ENCODE data around the gene CDC42BPA.
"Not testable (repeated sequence)": the region's sequence is repeated elsewhere in the genome, so short reads cannot be mapped to it uniquely, and the experiment has no call there.

Gene CDC42BPA

GRCh38 chr1:227352164-227352563 is 33.9 kb upstream of the CDC42BPA start:
- DNase-seq (ENCODE audit: low spot score in 2 of 2); H3K4me1 ChIP-seq; H3K4me3 ChIP-seq; H3K36me3 ChIP-seq (replicated peaks); H3K9me3 ChIP-seq; H3K27me3 ChIP-seq (ENCODE audit: low read depth); in situ Hi-C loops (cut with MboI; ENCODE audit: low sequenced_read_pairs): not testable (repeated sequence)

- no peaks in the 10 kb centered on the region; the same call in 1 of the 2 replicates for H3K4me1 ChIP-seq
- DNase-seq (ENCODE audit: low spot score in 2 of 2), result no peak
- H3K27me3 ChIP-seq (ENCODE audit: low read depth), result no peaks in the 10 kb centered on the region
- no peaks in the 10 kb centered on the region for H3K36me3 ChIP-seq (replicated peaks)
- H3K4me3 ChIP-seq, result no peak overlapping the region
- in situ Hi-C loops (cut with MboI; ENCODE audit: low sequenced_read_pairs), result no loop called here
- no peaks in the 10 kb centered on the region for H3K9me3 ChIP-seq
These were observed 33.2 kb upstream of the CDC42BPA start for GRCh38 chr1:227351443-227351842.

- no peak overlapping the region for H3K4me3 ChIP-seq
- H3K9me3 ChIP-seq, result no peaks in the 10 kb centered on the region
- H3K27me3 ChIP-seq (ENCODE audit: low read depth), result no peaks in the 10 kb centered on the region
- in situ Hi-C loops (cut with MboI; ENCODE audit: low sequenced_read_pairs), result no loop called here
- no peaks in the 10 kb centered on the region for H3K36me3 ChIP-seq (replicated peaks)
- H3K4me1 ChIP-seq, result no peaks in the 10 kb centered on the region
- DNase-seq (ENCODE audit: low spot score in 2 of 2), result no peak
These were observed 31.7 kb upstream of the CDC42BPA start for GRCh38 chr1:227349967-227350366.

GRCh38 chr1:227343727-227344551 is 25.6 kb upstream of the CDC42BPA start:
- Histone ChIP-seq H3K27me3 (ENCODE audit: low read depth) (no peaks in the 10 kb centered on the region), H3K4me3 (no peak overlapping the region), H3K36me3 (replicated peaks) (no peaks in the 10 kb centered on the region), H3K9me3 (peaks cover 10% of the 10 kb centered on the region), H3K4me1 (peaks cover 28% of the 10 kb centered on the region)
- DNase-seq (ENCODE audit: low spot score in 2 of 2), result peak in 1 of 2 experiments; percentile 19
- in situ Hi-C loops (cut with MboI; ENCODE audit: low sequenced_read_pairs), result no loop called here

- DNase-seq (ENCODE audit: low spot score in 2 of 2), result no peak
- Histone ChIP-seq H3K9me3 (peaks cover 10% of the 10 kb centered on the region), H3K36me3 (replicated peaks) (no peaks in the 10 kb centered on the region), H3K4me1 (peaks cover 28% of the 10 kb centered on the region), H3K4me3 (no peak overlapping the region), H3K27me3 (ENCODE audit: low read depth) (no peaks in the 10 kb centered on the region)
- in situ Hi-C loops (cut with MboI; ENCODE audit: low sequenced_read_pairs), result no loop called here
These were observed 24.9 kb upstream of the CDC42BPA start for GRCh38 chr1:227343206-227343605.

GRCh38 chr1:227342075-227342829 is 24.0 kb upstream of the CDC42BPA start:
- no peaks in the 10 kb centered on the region for H3K27me3 ChIP-seq (ENCODE audit: low read depth)
- H3K4me3 ChIP-seq, result no peak overlapping the region
- H3K36me3 ChIP-seq (replicated peaks), result no peaks in the 10 kb centered on the region
- H3K9me3 ChIP-seq, result peaks cover 10% of the 10 kb centered on the region
- DNase-seq (ENCODE audit: low spot score in 2 of 2), result no peak
- peaks cover 28% of the 10 kb centered on the region for H3K4me1 ChIP-seq
- in situ Hi-C loops (cut with MboI; ENCODE audit: low sequenced_read_pairs), result no loop called here

GRCh38 chr1:227336136-227336535 is 17.8 kb upstream of the CDC42BPA start:
- DNase-seq (ENCODE audit: low spot score in 2 of 2); H3K36me3 ChIP-seq (replicated peaks); in situ Hi-C loops (cut with MboI; ENCODE audit: low sequenced_read_pairs); H3K4me3 ChIP-seq; H3K9me3 ChIP-seq; H3K27me3 ChIP-seq (ENCODE audit: low read depth): not testable (repeated sequence)
- peaks cover 14% of the 10 kb centered on the region for H3K4me1 ChIP-seq

- H3K4me1 ChIP-seq, result peaks cover 12% of the 10 kb centered on the region
- in situ Hi-C loops (cut with MboI; ENCODE audit: low sequenced_read_pairs), result no loop called here
- no peaks in the 10 kb centered on the region for H3K27me3 ChIP-seq (ENCODE audit: low read depth)
- H3K9me3 ChIP-seq, result peaks cover 8% of the 10 kb centered on the region
- no peaks in the 10 kb centered on the region for H3K36me3 ChIP-seq (replicated peaks)
- no peak for DNase-seq (ENCODE audit: low spot score in 2 of 2)
- no peak overlapping the region for H3K4me3 ChIP-seq
These were observed 17.1 kb upstream of the CDC42BPA start for GRCh38 chr1:227335242-227336020.

GRCh38 chr1:227333423-227333822 is 15.1 kb upstream of the CDC42BPA start:
- in situ Hi-C loops (cut with MboI; ENCODE audit: low sequenced_read_pairs), result no loop called here
- Histone ChIP-seq H3K4me3 (no peak overlapping the region), H3K27me3 (ENCODE audit: low read depth) (no peaks in the 10 kb centered on the region), H3K9me3 (no peaks in the 10 kb centered on the region), H3K4me1 (no peaks in the 10 kb centered on the region), H3K36me3 (replicated peaks) (no peaks in the 10 kb centered on the region)
- DNase-seq (ENCODE audit: low spot score in 2 of 2), result no peak

- H3K27me3 ChIP-seq (ENCODE audit: low read depth), result no peaks in the 10 kb centered on the region
- H3K4me3 ChIP-seq, result no peak overlapping the region
- DNase-seq (ENCODE audit: low spot score in 2 of 2), result no peak
- no peaks in the 10 kb centered on the region for H3K4me1 ChIP-seq
- in situ Hi-C loops (cut with MboI; ENCODE audit: low sequenced_read_pairs), result no loop called here
- no peaks in the 10 kb centered on the region for H3K9me3 ChIP-seq
- no peaks in the 10 kb centered on the region for H3K36me3 ChIP-seq (replicated peaks)
These were observed 12.2 kb upstream of the CDC42BPA start for GRCh38 chr1:227330279-227331076.

- no peaks in the 10 kb centered on the region for H3K4me1 ChIP-seq
- in situ Hi-C loops (cut with MboI; ENCODE audit: low sequenced_read_pairs), result no loop called here
- H3K36me3 ChIP-seq (replicated peaks), result no peaks in the 10 kb centered on the region
- no peaks in the 10 kb centered on the region for H3K9me3 ChIP-seq
- no peaks in the 10 kb centered on the region for H3K27me3 ChIP-seq (ENCODE audit: low read depth)
- no peak overlapping the region for H3K4me3 ChIP-seq
- no peak for DNase-seq (ENCODE audit: low spot score in 2 of 2)
These were observed 10.2 kb upstream of the CDC42BPA start for GRCh38 chr1:227328405-227329019.

GRCh38 chr1:227325156-227325555 is 6.9 kb upstream of the CDC42BPA start:
- in situ Hi-C loops (cut with MboI; ENCODE audit: low sequenced_read_pairs), result no loop called here

GRCh38 chr1:227323967-227324268 is 5.6 kb upstream of the CDC42BPA start:
- Histone ChIP-seq H3K36me3 (replicated peaks) (no peaks in the 10 kb centered on the region), H3K27me3 (ENCODE audit: low read depth) (no peaks in the 10 kb centered on the region), H3K4me3 (no peak overlapping the region), H3K4me1 (peaks cover 5% of the 10 kb centered on the region), H3K9me3 (no peaks in the 10 kb centered on the region)
- DNase-seq (ENCODE audit: low spot score in 2 of 2), result no peak
- in situ Hi-C loops (cut with MboI; ENCODE audit: low sequenced_read_pairs), result no loop called here

More at GRCh38 chr1:227325156-227325555, 6.9 kb upstream of the CDC42BPA start:
- Histone ChIP-seq H3K4me3 (no peak overlapping the region), H3K9me3 (no peaks in the 10 kb centered on the region), H3K27me3 (ENCODE audit: low read depth) (no peaks in the 10 kb centered on the region), H3K36me3 (replicated peaks) (no peaks in the 10 kb centered on the region), H3K4me1 (no peaks in the 10 kb centered on the region)
- no peak for DNase-seq (ENCODE audit: low spot score in 2 of 2)

All from HAP-1 (cell line).